ENCODE measurements around the gene TOX4. TPM values are rescaled to one million over a fixed set of nuclear protein-coding genes. Genes with fewer than 3 reads are reported as not detected.

TOX4 gene
- total and polyA plus RNA-seq, 4 donors, result 19.0 to 75.7 (median 54.8) TPM

Other genes with a start within 250 kb of the TOX4 start
- gene HNRNPC, start 207.8 kb upstream of the TOX4 start, total RNA-seq, result 100 to 1,000 TPM; 257 to 313 TPM
- 100 to 1,000 TPM; 260 to 378 TPM for gene HNRNPC, start 207.8 kb upstream of the TOX4 start, polyA plus RNA-seq
- gene RPGRIP1, start 197.1 kb upstream of the TOX4 start, total RNA-seq, result 1 to 10 TPM in 1 of 2 donors, under 1 TPM in 1; 0.39 to 2.3 TPM
- under 1 TPM in 1 of 2 donors, not detected in 1; 0.25 TPM for gene RPGRIP1, start 197.1 kb upstream of the TOX4 start, polyA plus RNA-seq
- gene SUPT16H, start 93.2 kb upstream of the TOX4 start, total RNA-seq, result 10 to 100 TPM; 47.2 to 50.5 TPM
- gene SUPT16H, start 93.2 kb upstream of the TOX4 start, polyA plus RNA-seq, result 10 to 100 TPM; 36.8 to 40.6 TPM
- gene CHD8, start 21.1 kb upstream of the TOX4 start, total RNA-seq, result 10 to 100 TPM; 66.0 to 73.3 TPM
- gene CHD8, start 21.1 kb upstream of the TOX4 start, polyA plus RNA-seq, result 10 to 100 TPM; 10.4 to 28.5 TPM
- 10 to 100 TPM; 30.5 to 31.6 TPM for gene RAB2B, start 236 bp upstream of the TOX4 start, total RNA-seq
- 10 to 100 TPM in 1 of 2 donors, 1 to 10 TPM in 1; 8.6 to 21.7 TPM for gene RAB2B, start 236 bp upstream of the TOX4 start, polyA plus RNA-seq
- gene METTL3, start 34.1 kb downstream of the TOX4 start, total RNA-seq, result 10 to 100 TPM; 32.5 to 45.5 TPM
- gene METTL3, start 34.1 kb downstream of the TOX4 start, polyA plus RNA-seq, result 10 to 100 TPM in 1 of 2 donors, 1 to 10 TPM in 1; 8.6 to 48.4 TPM
- gene SALL2, start 49.2 kb downstream of the TOX4 start, total RNA-seq, result 10 to 100 TPM in 1 of 2 donors, 1 to 10 TPM in 1; 9.2 to 12.2 TPM
- gene SALL2, start 49.2 kb downstream of the TOX4 start, polyA plus RNA-seq, result 1 to 10 TPM; 4.1 to 7.0 TPM
- not detected for gene OR10G3, start 102.9 kb downstream of the TOX4 start, total RNA-seq
- gene OR10G3, start 102.9 kb downstream of the TOX4 start, polyA plus RNA-seq, result under 1 TPM in 1 of 2 donors, not detected in 1; 0.63 TPM
- gene OR10G2, start 157.7 kb downstream of the TOX4 start, total RNA-seq, result not detected
- not detected for gene OR10G2, start 157.7 kb downstream of the TOX4 start, polyA plus RNA-seq
- not detected for gene OR4E2, start 176.6 kb downstream of the TOX4 start, total RNA-seq
- not detected for gene OR4E2, start 176.6 kb downstream of the TOX4 start, polyA plus RNA-seq
- gene OR4E1, start 196.6 kb downstream of the TOX4 start, total RNA-seq, result not detected
- not detected for gene OR4E1, start 196.6 kb downstream of the TOX4 start, polyA plus RNA-seq